Hindlimb muscle (tissue), 1 donor: ENCODE data around the gene ATF6. TPM values are rescaled to one million over a fixed set of nuclear protein-coding genes. Genes with fewer than 3 reads are reported as not detected.

Experiments used
- DNase-seq: peaks from one replicate; pipeline ENCODE4 v3.0.0-alpha.2; 2013
- polyA plus RNA-seq: library from polyadenylated mRNA; unstranded; fragments of 120-200 nt; gene quantifications from one replicate; pipeline ENCODE4 v1.2.1, GENCODE V29; 2013; ENCODE audit not compliant: insufficient read length

The ATF6 gene
- polyA plus RNA-seq, 1 donor, result 14.8 TPM

- DNase-seq, result no peak
Measured at GRCh38 chr1:161944381-161944780, 178.3 kb downstream of the ATF6 start.

- no peak for DNase-seq
Measured at GRCh38 chr1:161945306-161946060, 179.4 kb downstream of the ATF6 start.

- no peak for DNase-seq
Measured at GRCh38 chr1:161946071-161946987, 180.2 kb downstream of the ATF6 start.

GRCh38 chr1:161948435-161948834, 182.3 kb downstream of the ATF6 start:
- no peak for DNase-seq

GRCh38 chr1:161949548-161949947, 183.4 kb downstream of the ATF6 start:
- no peak for DNase-seq

GRCh38 chr1:161950377-161950776, 184.3 kb downstream of the ATF6 start:
- DNase-seq, result no peak

GRCh38 chr1:161951646-161952045, 185.5 kb downstream of the ATF6 start:
- no peak for DNase-seq

- DNase-seq, result no peak
Measured at GRCh38 chr1:161952607-161953172, 186.6 kb downstream of the ATF6 start.

GRCh38 chr1:161953256-161953920, 187.3 kb downstream of the ATF6 start:
- no peak for DNase-seq

GRCh38 chr1:161954050-161954449, 187.9 kb downstream of the ATF6 start:
- DNase-seq, result no peak

- no peak for DNase-seq
Measured at GRCh38 chr1:161954466-161954865, 188.3 kb downstream of the ATF6 start.

GRCh38 chr1:161955606-161956005, 189.5 kb downstream of the ATF6 start:
- no peak for DNase-seq

GRCh38 chr1:161956097-161956496, 190.0 kb downstream of the ATF6 start:
- DNase-seq, result peak; percentile 84

- DNase-seq, result no peak
Measured at GRCh38 chr1:161956930-161957329, 190.8 kb downstream of the ATF6 start.

- DNase-seq, result no peak
Measured at GRCh38 chr1:161958425-161958824, 192.3 kb downstream of the ATF6 start.

- DNase-seq, result no peak
Measured at GRCh38 chr1:161962091-161962887, 196.2 kb downstream of the ATF6 start.

GRCh38 chr1:161966067-161966466, 199.9 kb downstream of the ATF6 start:
- no peak for DNase-seq

- DNase-seq, result no peak
Measured at GRCh38 chr1:161970036-161970435, 203.9 kb downstream of the ATF6 start.

- DNase-seq, result no peak
Measured at GRCh38 chr1:161970633-161971032, 204.5 kb downstream of the ATF6 start.

- DNase-seq, result no peak
Measured at GRCh38 chr1:161972828-161973227, 206.7 kb downstream of the ATF6 start.

- DNase-seq, result peak; percentile 57
Measured at GRCh38 chr1:161973924-161974845, 208.1 kb downstream of the ATF6 start.
